ENCODE measurements around the gene WDR37. TPM values are rescaled to one million over a fixed set of nuclear protein-coding genes. Genes with fewer than 3 reads are reported as not detected.

The WDR37 gene
- total RNA-seq, 1 experiment from 2014 or later: 10.4 TPM

DNA sequence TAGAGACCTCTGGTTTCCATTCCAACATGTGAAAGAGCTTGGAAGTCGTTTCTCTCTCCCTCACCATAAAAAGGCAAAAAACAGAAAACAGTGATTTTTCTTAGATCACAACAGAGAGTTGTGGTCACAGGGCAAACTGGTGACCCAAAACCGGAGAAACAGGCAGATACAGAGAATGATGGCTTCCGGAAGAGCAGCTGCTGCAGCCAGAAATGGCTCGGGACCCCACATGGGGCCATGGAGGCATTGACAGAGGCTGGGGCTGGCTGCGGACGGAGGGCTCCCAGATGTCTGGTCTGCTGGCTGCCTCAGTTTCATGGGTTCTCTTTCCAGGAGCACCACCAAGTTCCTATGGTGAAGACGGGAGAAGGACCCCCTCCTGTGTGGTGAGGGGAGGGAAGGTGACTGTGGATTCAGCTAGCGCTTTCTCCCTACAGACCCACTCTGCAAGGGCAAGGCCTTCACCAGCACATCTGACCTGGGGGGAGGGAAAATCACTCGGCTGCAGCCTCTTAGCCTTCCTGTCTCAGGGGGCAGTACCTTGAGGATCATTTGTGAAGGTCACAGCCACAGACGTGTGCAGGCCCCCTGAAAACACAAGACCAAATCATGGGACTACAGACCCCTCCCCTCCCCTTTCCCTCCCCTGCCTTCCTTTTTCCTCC lies 81.4 kb downstream of the WDR37 start:
- Mint-ChIP-seq H3K36me3 (peaks cover 4% of the 10 kb centered on the region), H3K4me3 (no peak overlapping the region), H3K9me3 (peaks cover 21% of the 10 kb centered on the region), H3K27me3 (ENCODE audit: low read depth) (no peaks in the 10 kb centered on the region), H3K27ac (no peak overlapping the region), H3K4me1 (peaks cover 11% of the 10 kb centered on the region)
- no peak for DNase-seq (ENCODE audit: low spot score)
- no peak for ATAC-seq
- ChIA-PET CTCF (no interaction called here), POLR2A (no interaction called here)
- no peak for TF ChIP-seq ATF1 (CRISPR knock-in tag; IDR thresholded peaks at IDR 0.05)

DNA sequence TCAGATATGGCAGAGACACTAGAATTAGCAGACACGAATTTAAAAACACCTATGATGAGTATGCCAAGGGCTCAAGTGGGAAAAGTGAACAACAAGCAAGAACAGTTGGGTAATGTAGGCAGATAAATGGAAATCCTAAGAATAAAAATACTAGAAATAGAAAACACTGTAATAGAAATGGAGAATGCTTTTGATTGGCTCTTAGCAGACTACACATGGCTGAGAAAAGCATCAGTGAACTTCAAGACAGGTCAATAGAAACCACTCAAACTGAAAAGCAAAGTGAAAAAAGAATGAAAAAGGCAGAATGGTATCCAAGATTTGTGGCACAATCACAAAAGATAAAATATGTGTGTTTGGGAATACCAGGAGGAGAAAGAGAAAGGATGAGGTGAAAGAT lies 82.3 kb downstream of the WDR37 start:
- Mint-ChIP-seq H3K9me3 (peaks cover 23% of the 10 kb centered on the region), H3K4me3 (no peak overlapping the region), H3K27ac (no peak overlapping the region), H3K4me1 (peaks cover 11% of the 10 kb centered on the region), H3K36me3 (peaks cover 4% of the 10 kb centered on the region), H3K27me3 (ENCODE audit: low read depth) (no peaks in the 10 kb centered on the region)
- ATAC-seq (no peak), DNase-seq (ENCODE audit: low spot score) (no peak)
- TF ChIP-seq ZNF317 (CRISPR knock-in tag; IDR thresholded peaks at IDR 0.05; ENCODE audit: borderline replicate concordance, low read depth): no peak
- TF ChIP-seq, protein P1, sequence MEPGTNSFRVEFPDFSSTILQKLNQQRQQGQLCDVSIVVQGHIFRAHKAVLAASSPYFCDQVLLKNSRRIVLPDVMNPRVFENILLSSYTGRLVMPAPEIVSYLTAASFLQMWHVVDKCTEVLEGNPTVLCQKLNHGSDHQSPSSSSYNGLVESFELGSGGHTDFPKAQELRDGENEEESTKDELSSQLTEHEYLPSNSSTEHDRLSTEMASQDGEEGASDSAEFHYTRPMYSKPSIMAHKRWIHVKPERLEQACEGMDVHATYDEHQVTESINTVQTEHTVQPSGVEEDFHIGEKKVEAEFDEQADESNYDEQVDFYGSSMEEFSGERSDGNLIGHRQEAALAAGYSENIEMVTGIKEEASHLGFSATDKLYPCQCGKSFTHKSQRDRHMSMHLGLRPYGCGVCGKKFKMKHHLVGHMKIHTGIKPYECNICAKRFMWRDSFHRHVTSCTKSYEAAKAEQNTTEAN (CRISPR knock-in tag; IDR thresholded peaks at IDR 0.05): no peak
- TF ChIP-seq RORB (CRISPR knock-in tag; IDR thresholded peaks at IDR 0.05): no peak
- no peak for TF ChIP-seq ETV6 (CRISPR knock-in tag; IDR thresholded peaks at IDR 0.05)
- TF ChIP-seq, protein P2, sequence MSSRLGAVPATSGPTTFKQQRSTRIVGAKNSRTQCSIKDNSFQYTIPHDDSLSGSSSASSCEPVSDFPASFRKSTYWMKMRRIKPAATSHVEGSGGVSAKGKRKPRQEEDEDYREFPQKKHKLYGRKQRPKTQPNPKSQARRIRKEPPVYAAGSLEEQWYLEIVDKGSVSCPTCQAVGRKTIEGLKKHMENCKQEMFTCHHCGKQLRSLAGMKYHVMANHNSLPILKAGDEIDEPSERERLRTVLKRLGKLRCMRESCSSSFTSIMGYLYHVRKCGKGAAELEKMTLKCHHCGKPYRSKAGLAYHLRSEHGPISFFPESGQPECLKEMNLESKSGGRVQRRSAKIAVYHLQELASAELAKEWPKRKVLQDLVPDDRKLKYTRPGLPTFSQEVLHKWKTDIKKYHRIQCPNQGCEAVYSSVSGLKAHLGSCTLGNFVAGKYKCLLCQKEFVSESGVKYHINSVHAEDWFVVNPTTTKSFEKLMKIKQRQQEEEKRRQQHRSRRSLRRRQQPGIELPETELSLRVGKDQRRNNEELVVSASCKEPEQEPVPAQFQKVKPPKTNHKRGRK (CRISPR knock-in tag; IDR thresholded peaks at IDR 0.05; ENCODE audit: borderline replicate concordance): no peak
- TF ChIP-seq NR1H2 (CRISPR knock-in tag; IDR thresholded peaks at IDR 0.05): no peak
- TF ChIP-seq ZNF416 (CRISPR knock-in tag; IDR thresholded peaks at IDR 0.05): no peak
- no peak for TF ChIP-seq MXD4 (CRISPR knock-in tag; IDR thresholded peaks at IDR 0.05; ENCODE audit: borderline replicate concordance)
- no peak for TF ChIP-seq SMAD4 (CRISPR knock-in tag; IDR thresholded peaks at IDR 0.05)
- TF ChIP-seq ZBTB21 (CRISPR knock-in tag; IDR thresholded peaks at IDR 0.05; ENCODE audit: borderline replicate concordance): no peak
- TF ChIP-seq, protein P3, sequence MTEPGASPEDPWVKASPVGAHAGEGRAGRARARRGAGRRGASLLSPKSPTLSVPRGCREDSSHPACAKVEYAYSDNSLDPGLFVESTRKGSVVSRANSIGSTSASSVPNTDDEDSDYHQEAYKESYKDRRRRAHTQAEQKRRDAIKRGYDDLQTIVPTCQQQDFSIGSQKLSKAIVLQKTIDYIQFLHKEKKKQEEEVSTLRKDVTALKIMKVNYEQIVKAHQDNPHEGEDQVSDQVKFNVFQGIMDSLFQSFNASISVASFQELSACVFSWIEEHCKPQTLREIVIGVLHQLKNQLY (CRISPR knock-in tag; IDR thresholded peaks at IDR 0.05): no peak
- ChIA-PET POLR2A (interaction anchor here (0.7 kb wide), 1 partner anchor 599 kb away, joined by 3 read pairs; the partner anchor contains the start of gene ADARB2), CTCF (no interaction called here)

DNA sequence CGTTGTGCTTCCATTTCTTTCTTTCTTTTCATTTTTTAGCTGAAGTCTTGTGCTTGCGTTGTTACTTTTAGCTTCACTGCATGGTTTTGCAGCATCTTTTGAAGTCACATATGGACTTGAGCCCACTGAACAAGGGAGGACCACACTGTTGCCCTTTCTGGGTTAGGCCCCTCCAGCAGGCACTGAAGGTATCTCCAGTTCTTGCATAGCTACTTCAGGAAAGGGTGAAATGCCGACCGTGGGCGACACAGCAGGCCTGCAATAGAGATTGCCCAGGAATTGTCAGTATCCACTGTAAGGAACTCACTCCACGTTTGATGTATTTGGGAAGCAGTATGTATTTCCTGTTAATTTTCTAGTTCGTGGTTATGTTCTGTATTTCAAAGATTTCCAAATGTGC lies 85.1 kb downstream of the WDR37 start:
- Mint-ChIP-seq H3K36me3 (peaks cover 12% of the 10 kb centered on the region), H3K27ac (no peak overlapping the region), H3K9me3 (peaks cover 34% of the 10 kb centered on the region), H3K4me1 (peaks cover 3% of the 10 kb centered on the region), H3K4me3 (no peak overlapping the region), H3K27me3 (ENCODE audit: low read depth) (no peaks in the 10 kb centered on the region)
- ChIA-PET CTCF (interaction anchor here (1.0 to 1.3 kb wide), 4 partner anchors 8 to 228 kb away, joined by 3 to 4 read pairs (median 4); no protein-coding TSS in a partner anchor), POLR2A (no interaction called here)
- DNase-seq (ENCODE audit: low spot score): no peak
- no peak for TF ChIP-seq TP53 (CRISPR knock-in tag; IDR thresholded peaks at IDR 0.05)
- TF ChIP-seq NFE2L1 (CRISPR knock-in tag; IDR thresholded peaks at IDR 0.05): no peak
- no peak for TF ChIP-seq ZNF671 (CRISPR knock-in tag; IDR thresholded peaks at IDR 0.05)
- TF ChIP-seq, protein P4, sequence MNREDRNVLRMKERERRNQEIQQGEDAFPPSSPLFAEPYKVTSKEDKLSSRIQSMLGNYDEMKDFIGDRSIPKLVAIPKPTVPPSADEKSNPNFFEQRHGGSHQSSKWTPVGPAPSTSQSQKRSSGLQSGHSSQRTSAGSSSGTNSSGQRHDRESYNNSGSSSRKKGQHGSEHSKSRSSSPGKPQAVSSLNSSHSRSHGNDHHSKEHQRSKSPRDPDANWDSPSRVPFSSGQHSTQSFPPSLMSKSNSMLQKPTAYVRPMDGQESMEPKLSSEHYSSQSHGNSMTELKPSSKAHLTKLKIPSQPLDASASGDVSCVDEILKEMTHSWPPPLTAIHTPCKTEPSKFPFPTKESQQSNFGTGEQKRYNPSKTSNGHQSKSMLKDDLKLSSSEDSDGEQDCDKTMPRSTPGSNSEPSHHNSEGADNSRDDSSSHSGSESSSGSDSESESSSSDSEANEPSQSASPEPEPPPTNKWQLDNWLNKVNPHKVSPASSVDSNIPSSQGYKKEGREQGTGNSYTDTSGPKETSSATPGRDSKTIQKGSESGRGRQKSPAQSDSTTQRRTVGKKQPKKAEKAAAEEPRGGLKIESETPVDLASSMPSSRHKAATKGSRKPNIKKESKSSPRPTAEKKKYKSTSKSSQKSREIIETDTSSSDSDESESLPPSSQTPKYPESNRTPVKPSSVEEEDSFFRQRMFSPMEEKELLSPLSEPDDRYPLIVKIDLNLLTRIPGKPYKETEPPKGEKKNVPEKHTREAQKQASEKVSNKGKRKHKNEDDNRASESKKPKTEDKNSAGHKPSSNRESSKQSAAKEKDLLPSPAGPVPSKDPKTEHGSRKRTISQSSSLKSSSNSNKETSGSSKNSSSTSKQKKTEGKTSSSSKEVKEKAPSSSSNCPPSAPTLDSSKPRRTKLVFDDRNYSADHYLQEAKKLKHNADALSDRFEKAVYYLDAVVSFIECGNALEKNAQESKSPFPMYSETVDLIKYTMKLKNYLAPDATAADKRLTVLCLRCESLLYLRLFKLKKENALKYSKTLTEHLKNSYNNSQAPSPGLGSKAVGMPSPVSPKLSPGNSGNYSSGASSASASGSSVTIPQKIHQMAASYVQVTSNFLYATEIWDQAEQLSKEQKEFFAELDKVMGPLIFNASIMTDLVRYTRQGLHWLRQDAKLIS (CRISPR knock-in tag; IDR thresholded peaks at IDR 0.05; ENCODE audit: borderline replicate concordance): no peak
- TF ChIP-seq, protein P5, sequence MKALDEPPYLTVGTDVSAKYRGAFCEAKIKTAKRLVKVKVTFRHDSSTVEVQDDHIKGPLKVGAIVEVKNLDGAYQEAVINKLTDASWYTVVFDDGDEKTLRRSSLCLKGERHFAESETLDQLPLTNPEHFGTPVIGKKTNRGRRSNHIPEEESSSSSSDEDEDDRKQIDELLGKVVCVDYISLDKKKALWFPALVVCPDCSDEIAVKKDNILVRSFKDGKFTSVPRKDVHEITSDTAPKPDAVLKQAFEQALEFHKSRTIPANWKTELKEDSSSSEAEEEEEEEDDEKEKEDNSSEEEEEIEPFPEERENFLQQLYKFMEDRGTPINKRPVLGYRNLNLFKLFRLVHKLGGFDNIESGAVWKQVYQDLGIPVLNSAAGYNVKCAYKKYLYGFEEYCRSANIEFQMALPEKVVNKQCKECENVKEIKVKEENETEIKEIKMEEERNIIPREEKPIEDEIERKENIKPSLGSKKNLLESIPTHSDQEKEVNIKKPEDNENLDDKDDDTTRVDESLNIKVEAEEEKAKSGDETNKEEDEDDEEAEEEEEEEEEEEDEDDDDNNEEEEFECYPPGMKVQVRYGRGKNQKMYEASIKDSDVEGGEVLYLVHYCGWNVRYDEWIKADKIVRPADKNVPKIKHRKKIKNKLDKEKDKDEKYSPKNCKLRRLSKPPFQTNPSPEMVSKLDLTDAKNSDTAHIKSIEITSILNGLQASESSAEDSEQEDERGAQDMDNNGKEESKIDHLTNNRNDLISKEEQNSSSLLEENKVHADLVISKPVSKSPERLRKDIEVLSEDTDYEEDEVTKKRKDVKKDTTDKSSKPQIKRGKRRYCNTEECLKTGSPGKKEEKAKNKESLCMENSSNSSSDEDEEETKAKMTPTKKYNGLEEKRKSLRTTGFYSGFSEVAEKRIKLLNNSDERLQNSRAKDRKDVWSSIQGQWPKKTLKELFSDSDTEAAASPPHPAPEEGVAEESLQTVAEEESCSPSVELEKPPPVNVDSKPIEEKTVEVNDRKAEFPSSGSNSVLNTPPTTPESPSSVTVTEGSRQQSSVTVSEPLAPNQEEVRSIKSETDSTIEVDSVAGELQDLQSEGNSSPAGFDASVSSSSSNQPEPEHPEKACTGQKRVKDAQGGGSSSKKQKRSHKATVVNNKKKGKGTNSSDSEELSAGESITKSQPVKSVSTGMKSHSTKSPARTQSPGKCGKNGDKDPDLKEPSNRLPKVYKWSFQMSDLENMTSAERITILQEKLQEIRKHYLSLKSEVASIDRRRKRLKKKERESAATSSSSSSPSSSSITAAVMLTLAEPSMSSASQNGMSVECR (CRISPR knock-in tag; IDR thresholded peaks at IDR 0.05; ENCODE audit: borderline replicate concordance): no peak
- no peak for TF ChIP-seq HMGA2 (CRISPR knock-in tag; IDR thresholded peaks at IDR 0.05)
- TF ChIP-seq, protein P6, sequence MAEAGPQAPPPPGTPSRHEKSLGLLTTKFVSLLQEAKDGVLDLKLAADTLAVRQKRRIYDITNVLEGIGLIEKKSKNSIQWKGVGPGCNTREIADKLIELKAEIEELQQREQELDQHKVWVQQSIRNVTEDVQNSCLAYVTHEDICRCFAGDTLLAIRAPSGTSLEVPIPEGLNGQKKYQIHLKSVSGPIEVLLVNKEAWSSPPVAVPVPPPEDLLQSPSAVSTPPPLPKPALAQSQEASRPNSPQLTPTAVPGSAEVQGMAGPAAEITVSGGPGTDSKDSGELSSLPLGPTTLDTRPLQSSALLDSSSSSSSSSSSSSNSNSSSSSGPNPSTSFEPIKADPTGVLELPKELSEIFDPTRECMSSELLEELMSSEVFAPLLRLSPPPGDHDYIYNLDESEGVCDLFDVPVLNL (CRISPR knock-in tag; IDR thresholded peaks at IDR 0.05; ENCODE audit: borderline replicate concordance, low read depth): no peak
- ATAC-seq: no peak

All from WTC11 (cell line).